ENCODE measurements around the gene DLGAP1.

The DLGAP1 gene

DNA sequence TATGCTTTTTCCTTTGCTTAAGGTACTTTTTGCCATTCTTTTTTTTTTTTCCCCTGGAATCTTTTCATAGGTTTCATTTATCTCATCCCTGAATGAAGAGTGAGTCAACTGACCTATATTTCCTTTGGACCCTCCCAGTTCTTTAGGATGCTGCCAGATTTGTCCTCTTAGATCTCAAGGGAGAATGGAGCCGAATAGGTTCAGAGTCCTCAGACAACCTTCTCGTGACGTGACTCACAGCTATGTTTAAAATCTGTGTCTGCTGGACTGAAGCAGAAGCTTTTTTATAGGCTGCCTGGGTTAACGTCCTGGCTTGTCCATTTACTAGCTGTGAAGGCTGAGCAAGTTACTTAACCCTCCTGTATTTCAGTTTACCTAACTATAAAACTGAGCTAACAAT lies 358.6 kb downstream of the DLGAP1 start:
- DNase-seq (ENCODE audit: low read depth in 2 of 2): peak; percentile 61
- TF ChIP-seq, protein P1, sequence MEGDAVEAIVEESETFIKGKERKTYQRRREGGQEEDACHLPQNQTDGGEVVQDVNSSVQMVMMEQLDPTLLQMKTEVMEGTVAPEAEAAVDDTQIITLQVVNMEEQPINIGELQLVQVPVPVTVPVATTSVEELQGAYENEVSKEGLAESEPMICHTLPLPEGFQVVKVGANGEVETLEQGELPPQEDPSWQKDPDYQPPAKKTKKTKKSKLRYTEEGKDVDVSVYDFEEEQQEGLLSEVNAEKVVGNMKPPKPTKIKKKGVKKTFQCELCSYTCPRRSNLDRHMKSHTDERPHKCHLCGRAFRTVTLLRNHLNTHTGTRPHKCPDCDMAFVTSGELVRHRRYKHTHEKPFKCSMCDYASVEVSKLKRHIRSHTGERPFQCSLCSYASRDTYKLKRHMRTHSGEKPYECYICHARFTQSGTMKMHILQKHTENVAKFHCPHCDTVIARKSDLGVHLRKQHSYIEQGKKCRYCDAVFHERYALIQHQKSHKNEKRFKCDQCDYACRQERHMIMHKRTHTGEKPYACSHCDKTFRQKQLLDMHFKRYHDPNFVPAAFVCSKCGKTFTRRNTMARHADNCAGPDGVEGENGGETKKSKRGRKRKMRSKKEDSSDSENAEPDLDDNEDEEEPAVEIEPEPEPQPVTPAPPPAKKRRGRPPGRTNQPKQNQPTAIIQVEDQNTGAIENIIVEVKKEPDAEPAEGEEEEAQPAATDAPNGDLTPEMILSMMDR (IDR thresholded peaks at IDR 0.05; ENCODE audit: low read depth, low read length): no peak

DNA sequence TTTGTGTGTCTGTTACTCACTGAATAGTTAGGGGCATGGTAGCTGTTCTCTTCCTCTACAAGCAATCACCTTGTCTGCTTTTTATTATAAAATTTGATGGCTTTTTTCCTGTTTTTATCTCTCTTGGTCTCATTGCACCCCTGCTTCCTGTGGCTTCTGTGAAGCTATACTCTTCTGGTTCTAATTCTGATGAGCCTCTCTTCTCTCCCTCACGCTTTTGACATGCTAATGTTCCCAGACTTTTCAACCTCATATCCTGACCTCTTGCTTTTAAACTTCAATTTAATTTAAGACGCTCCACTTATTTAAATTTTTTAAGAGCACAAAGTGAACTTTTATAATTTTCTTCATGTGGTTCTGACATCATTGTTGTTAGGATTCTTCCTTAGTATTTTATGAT lies 361.4 kb downstream of the DLGAP1 start:
- DNase-seq (ENCODE audit: low read depth in 2 of 2): no peak
- no peak overlapping the region for H3K4me3 ChIP-seq (replicated peaks in 1 of 2; ENCODE audit: low read depth in 2 of 2, low read length in 2 of 2)
- TF ChIP-seq, protein P1 (IDR thresholded peaks at IDR 0.05; ENCODE audit: low read depth, low read length): no peak

More for the DNA sequence above, 358.6 kb downstream of the DLGAP1 start:
- no peak overlapping the region for H3K4me3 ChIP-seq (replicated peaks in 1 of 2; ENCODE audit: low read depth in 2 of 2, low read length in 2 of 2)

DNA sequence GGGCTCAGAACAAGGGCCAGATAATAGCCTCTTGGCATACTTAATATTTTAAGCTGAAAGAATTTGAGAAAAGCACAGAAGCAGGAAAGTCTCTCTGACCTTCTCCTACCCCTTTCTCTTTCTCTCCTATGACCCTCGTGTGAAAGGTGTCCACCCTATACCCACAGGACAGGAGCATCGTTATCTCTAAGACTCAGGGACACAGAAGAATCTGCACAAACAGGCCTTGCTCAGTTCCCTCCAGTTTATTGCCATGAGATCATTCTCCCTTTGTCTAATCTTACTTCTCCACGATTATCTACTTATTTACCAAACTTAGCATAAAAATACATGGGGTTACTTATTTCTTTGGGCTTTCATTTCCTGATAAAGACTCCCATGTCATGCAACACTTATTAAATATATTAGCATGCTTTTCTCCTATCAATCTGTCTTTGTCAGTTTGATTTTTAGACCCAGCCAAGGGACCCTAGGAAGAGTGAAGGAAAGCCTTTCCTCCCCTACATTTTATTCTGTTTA lies 370.7 kb downstream of the DLGAP1 start:
- TF ChIP-seq, protein P1 (IDR thresholded peaks at IDR 0.05; ENCODE audit: low read depth, low read length): no peak
- DNase-seq (ENCODE audit: low read depth in 2 of 2): no peak

DNA sequence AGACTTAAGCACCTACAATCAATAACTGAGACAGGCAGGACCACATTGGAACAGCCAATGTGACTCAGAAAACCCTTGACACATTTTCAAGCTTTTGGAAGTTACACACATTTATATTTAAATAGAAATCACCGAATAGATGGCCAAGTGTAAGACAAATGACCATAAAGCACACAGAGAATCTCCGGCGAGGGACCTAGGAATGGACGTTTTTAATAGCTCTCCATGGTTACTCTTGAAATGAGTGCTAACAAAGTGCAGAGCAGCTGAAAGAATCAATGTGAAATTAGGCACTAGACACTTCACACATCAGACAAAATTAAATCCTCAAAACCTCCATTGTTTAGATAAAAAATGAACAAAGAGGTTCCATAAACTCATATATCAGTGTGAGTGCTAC lies 376.9 kb downstream of the DLGAP1 start:
- H3K4me3 ChIP-seq (replicated peaks in 1 of 2; ENCODE audit: low read depth in 2 of 2, low read length in 2 of 2): no peak overlapping the region
- TF ChIP-seq, protein P1 (IDR thresholded peaks at IDR 0.05; ENCODE audit: low read depth, low read length): no peak
- DNase-seq (ENCODE audit: low read depth in 2 of 2): no peak

More for the DNA sequence above, 370.7 kb downstream of the DLGAP1 start:
- H3K4me3 ChIP-seq (replicated peaks in 1 of 2; ENCODE audit: low read depth in 2 of 2, low read length in 2 of 2): no peak overlapping the region

DNA sequence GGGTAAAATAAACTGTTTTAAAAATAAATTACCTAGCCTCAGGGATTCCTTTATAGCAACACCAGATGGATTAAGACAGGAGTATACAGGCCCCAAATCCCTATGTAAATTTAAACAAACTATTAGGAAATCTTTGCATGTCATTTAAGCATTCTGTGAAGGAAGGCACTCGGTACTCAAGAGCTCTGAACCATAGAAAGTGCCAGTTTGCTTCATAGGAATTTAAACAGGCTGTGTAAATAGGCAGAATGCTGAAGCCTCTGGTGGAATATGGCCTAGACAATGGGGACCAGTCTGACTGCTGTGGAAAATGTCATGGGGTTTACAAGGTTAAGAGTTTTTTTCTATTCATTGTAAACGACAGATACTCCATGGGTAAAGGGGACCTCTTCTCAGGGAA lies 377.4 kb downstream of the DLGAP1 start:
- no peak overlapping the region for H3K4me3 ChIP-seq (replicated peaks in 1 of 2; ENCODE audit: low read depth in 2 of 2, low read length in 2 of 2)
- TF ChIP-seq, protein P1 (IDR thresholded peaks at IDR 0.05; ENCODE audit: low read depth, low read length): no peak

DNA sequence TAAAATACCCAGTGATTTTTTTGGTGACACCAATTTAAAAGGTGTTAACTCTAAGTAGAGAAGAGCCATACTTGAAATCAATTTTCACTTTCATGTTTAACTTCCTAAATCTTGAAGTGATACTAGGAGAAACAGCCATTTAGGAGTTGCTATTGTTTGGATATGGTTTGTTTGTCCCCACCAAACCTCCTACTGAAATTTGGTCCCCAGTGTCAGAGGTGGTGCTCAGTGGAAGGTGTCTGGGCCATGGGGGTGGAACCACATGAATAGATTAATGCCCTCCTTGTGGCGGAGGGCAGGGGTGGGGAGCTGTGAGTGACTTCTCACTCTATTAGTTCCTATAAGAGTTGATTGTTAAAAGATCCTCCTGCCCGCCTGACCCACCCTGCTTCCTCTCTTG lies 377.9 kb downstream of the DLGAP1 start:
- DNase-seq (ENCODE audit: low read depth in 2 of 2): no peak
- TF ChIP-seq, protein P1 (IDR thresholded peaks at IDR 0.05; ENCODE audit: low read depth, low read length): no peak
- H3K4me3 ChIP-seq (replicated peaks in 1 of 2; ENCODE audit: low read depth in 2 of 2, low read length in 2 of 2): no peak overlapping the region

More for the DNA sequence above, 377.4 kb downstream of the DLGAP1 start:
- DNase-seq (ENCODE audit: low read depth in 2 of 2): no peak

DNA sequence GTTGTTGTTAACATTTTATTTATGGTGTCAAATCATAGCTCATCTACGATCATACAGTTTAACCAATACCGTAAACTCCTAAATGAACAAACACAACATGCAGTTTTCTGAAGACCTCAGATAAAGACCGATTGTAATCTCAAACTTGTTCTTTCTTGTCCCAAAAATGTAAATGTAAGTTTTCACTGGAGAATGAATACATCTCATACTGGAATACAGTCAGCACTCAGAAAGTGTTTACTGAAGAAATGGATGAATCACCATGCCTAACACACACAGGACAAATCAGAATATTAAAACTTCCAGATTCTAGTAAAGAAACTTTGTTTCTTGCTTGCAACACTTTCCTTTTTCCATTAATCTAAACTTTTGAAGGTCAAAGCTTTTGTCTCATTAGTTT lies 380.5 kb downstream of the DLGAP1 start:
- no peak for DNase-seq (ENCODE audit: low read depth in 2 of 2)
- TF ChIP-seq, protein P1 (IDR thresholded peaks at IDR 0.05; ENCODE audit: low read depth, low read length): no peak
- no peak overlapping the region for H3K4me3 ChIP-seq (replicated peaks in 1 of 2; ENCODE audit: low read depth in 2 of 2, low read length in 2 of 2)
